Measurements from ENCODE around the gene ACOT8. TPM values are rescaled to one million over a fixed set of nuclear protein-coding genes. Genes with fewer than 3 reads are reported as not detected.
A peak's percentile ranks its signal among the peaks of the same experiment; 100 is the strongest.

ACOT8 gene
- total RNA-seq, 4 donors from 2014 or later, result 56.9 to 93.8 (median 78.3) TPM

DNA sequence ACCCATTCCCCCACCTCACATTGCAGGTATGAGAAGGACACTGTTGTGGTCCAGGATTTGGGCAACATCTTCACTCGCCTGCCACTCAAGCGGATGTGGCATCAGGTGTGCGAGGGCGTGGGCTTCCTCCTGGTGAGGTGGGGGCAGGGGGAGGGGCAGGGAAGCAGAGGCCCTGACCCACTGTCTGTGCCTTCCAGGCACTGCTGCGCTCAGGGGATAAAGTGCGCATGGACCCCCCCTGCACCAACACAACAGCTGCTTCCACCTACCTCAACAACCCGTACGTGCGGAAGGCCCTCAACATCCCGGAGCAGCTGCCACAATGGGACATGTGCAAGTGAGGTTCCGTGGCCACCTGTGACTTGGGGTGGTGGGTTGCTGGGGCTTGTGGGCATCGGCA is 37.6 kb upstream of the ACOT8 start:
- no peaks in the 10 kb centered on the region for H3K9me3 ChIP-seq
- H3K4me3 ChIP-seq, result no peak overlapping the region
- peaks cover 0 to 59% (median 0%) of the 10 kb centered on the region in 3 donors for H3K36me3 ChIP-seq
- peaks cover 0 to 27% (median 11%) of the 10 kb centered on the region in 4 donors for H3K4me1 ChIP-seq
- H3K27ac ChIP-seq, result no peak overlapping the region
- no peak for TF ChIP-seq POLR2A (IDR thresholded peaks at IDR 0.05)
- TF ChIP-seq, protein P1, sequence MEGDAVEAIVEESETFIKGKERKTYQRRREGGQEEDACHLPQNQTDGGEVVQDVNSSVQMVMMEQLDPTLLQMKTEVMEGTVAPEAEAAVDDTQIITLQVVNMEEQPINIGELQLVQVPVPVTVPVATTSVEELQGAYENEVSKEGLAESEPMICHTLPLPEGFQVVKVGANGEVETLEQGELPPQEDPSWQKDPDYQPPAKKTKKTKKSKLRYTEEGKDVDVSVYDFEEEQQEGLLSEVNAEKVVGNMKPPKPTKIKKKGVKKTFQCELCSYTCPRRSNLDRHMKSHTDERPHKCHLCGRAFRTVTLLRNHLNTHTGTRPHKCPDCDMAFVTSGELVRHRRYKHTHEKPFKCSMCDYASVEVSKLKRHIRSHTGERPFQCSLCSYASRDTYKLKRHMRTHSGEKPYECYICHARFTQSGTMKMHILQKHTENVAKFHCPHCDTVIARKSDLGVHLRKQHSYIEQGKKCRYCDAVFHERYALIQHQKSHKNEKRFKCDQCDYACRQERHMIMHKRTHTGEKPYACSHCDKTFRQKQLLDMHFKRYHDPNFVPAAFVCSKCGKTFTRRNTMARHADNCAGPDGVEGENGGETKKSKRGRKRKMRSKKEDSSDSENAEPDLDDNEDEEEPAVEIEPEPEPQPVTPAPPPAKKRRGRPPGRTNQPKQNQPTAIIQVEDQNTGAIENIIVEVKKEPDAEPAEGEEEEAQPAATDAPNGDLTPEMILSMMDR (IDR thresholded peaks at IDR 0.05), result no peak
- H3K27me3 ChIP-seq, result no peaks in the 10 kb centered on the region
- no peak for DNase-seq

DNA sequence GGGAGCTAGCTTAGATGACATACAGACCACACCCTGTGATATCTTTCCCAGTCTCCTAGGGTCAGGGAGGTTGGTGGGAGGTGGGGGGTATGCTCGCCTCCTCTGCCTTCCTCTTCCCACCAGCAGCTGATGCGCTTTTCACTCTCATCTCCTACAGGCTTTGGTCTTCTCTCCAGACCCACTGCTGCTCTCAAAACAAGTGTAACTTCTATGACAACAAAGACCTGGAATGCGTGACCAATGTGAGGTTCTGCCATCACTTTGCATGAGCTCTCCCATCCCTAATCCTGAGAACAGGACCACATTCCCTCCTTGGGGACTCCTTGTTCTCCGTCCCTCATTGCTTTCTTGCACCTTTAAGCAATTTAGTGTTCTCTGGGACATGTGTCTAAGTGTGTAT is 36.6 kb upstream of the ACOT8 start:
- Histone ChIP-seq H3K27ac (no peak overlapping the region), H3K9me3 (no peaks in the 10 kb centered on the region), H3K27me3 (no peaks in the 10 kb centered on the region), H3K4me1 (peaks cover 0 to 37% (median 11%) of the 10 kb centered on the region in 4 donors), H3K4me3 (no peak overlapping the region), H3K36me3 (peaks cover 0 to 51% (median 0%) of the 10 kb centered on the region in 3 donors)
- no peak for DNase-seq
- TF ChIP-seq, protein P1 (IDR thresholded peaks at IDR 0.05), result no peak
- no peak for TF ChIP-seq POLR2A (IDR thresholded peaks at IDR 0.05)

DNA sequence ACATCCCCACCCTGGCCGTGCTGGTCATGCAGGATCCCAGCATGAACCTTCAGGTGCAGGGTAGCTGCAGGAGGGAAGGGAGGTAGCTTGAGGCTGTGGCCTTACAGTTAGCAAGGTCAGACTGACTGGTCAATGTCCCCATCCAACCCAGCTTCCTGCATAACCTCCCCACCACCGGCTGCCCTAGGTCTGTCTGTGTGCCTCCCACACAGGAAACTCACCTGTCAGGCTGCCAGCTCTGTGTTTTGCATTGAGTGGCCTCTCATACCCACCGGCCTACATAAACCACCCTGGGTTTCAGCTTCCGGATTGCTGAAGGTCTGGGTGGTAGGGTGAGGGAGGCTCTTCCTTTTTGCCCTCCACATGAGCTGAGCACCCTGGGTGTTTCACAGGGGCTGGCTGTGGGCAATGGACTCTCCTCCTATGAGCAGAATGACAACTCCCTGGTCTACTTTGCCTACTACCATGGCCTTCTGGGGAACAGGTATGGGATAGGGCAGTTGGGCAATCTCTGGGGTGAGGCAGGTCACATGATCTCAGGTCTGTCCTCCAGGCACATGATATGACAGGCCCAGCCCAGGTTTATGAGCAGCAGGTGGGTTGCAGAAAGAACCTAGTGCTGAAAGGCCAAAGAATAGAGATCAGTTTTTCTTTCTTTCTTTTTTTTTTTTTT is 35.8 kb upstream of the ACOT8 start:
- TF ChIP-seq POLR2A (IDR thresholded peaks at IDR 0.05), result peak in 1 of 2 donors; percentile 19
- TF ChIP-seq, protein P1 (IDR thresholded peaks at IDR 0.05), result no peak
- peak overlapping the region in 1 of 4 donors; percentile 71 for H3K4me3 ChIP-seq
- peaks cover 0 to 50% (median 0%) of the 10 kb centered on the region in 3 donors for H3K36me3 ChIP-seq
- H3K27me3 ChIP-seq, result no peaks in the 10 kb centered on the region
- peak overlapping the region; percentile 28 to 92 (median 47) for H3K27ac ChIP-seq
- peaks cover 0 to 38% (median 11%) of the 10 kb centered on the region in 4 donors for H3K4me1 ChIP-seq
- H3K9me3 ChIP-seq, result no peaks in the 10 kb centered on the region
- DNase-seq, result peak in 2 of 3 donors; percentile 68 to 73

DNA sequence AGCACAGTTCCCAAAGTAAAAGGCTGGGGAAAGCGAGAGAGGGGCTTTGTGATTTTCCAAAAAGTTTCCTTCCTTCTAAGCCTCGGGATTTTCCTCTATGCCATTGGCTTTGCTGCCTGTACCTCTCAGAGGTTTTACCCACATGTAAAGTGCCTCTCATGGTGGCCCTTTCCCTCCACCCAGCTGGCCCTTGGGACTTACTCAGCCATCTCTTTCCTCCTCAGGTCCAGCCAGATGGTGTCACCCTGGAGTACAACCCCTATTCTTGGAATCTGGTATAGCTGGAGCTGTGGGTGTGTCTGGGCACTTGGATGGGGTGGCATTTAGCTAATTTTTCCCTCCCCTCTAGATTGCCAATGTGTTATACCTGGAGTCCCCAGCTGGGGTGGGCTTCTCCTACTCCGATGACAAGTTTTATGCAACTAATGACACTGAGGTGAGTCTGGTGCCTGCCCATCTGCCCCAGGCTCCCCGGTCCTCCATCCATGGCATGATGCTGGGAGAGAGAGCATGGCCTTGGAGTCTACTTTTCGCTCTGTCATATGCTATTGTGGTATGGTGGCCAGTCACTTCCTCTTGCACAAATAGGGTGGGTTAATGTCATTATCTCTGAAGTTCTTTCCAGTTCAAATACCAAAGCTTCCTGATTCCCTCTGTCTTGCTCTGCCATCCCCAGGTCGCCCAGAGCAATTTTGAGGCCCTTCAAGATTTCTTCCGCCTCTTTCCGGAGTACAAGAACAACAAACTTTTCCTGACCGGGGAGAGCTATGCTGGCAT is 35.0 kb upstream of the ACOT8 start:
- TF ChIP-seq, protein P1 (IDR thresholded peaks at IDR 0.05), result no peak
- TF ChIP-seq POLR2A (IDR thresholded peaks at IDR 0.05), result no peak
- Histone ChIP-seq H3K27me3 (no peaks in the 10 kb centered on the region), H3K4me3 (peak overlapping the region; percentile 71 to 89 (median 88)), H3K27ac (peak overlapping the region in 3 of 4 donors; percentile 83 to 92 (median 84)), H3K9me3 (no peaks in the 10 kb centered on the region), H3K36me3 (peaks cover 0 to 43% (median 0%) of the 10 kb centered on the region in 3 donors), H3K4me1 (peaks cover 0 to 38% (median 11%) of the 10 kb centered on the region in 4 donors)
- no peak for DNase-seq

DNA sequence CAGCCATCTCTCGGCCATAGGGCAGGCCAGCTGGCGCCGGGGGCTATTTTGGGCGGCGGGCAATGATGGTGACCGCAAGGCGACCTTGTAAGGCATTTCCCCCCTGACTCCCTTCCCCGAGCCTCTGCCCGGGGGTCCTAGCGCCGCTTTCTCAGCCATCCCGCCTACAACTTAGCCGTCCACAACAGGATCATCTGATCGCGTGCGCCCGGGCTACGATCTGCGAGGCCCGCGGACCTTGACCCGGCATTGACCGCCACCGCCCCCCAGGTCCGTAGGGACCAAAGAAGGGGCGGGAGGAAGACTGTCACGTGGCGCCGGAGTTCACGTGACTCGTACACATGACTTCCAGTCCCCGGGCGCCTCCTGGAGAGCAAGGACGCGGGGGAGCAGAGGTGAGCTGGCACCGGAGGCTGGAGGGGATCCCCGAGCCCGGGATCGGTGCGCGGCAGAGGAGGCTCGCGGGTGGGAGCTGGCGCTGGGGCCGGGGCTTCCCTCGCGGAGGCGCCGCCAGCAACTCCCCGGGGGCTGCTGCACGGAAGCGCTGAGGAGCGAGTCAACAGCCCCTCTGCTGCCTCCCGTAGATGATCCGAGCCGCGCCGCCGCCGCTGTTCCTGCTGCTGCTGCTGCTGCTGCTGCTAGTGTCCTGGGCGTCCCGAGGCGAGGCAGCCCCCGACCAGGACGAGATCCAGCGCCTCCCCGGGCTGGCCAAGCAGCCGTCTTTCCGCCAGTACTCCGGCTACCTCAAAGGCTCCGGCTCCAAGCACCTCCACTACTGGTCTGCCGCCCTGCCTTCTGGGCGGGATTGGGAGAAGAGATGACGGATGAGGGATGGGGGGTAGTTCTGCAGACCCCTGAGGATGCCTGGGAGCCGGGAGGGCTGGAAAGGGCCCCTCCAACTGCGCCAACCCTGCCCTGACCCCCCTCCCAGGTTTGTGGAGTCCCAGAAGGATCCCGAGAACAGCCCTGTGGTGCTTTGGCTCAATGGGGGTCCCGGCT is 34.1 kb upstream of the ACOT8 start, which contains the start of the genes CTSA and NEURL2:
Gene CTSA (plus strand): TSS at position 351 of the 999 bp plus-strand sequence. CDS start 234 bp downstream, at position 585.
Gene NEURL2 (minus strand): TSS at position 224 of the 999 bp plus-strand sequence. CDS start 217 bp downstream, at position 7.
- peak; percentile 96 to 98 (median 98) for DNase-seq
- TF ChIP-seq, protein P1 (IDR thresholded peaks at IDR 0.05), result peak in 2 of 6 experiments; percentile 2 to 7
- TF ChIP-seq POLR2A (IDR thresholded peaks at IDR 0.05), result peak; percentile 65 to 70
- Histone ChIP-seq H3K36me3 (peaks cover 0 to 39% (median 0%) of the 10 kb centered on the region in 3 donors), H3K27ac (peak within 1 kb of the TSS; percentile 72 to 92 (median 84)), H3K4me3 (peak within 1 kb of the TSS; percentile 71 to 89 (median 88)), H3K27me3 (no peaks in the 10 kb centered on the region), H3K9me3 (no peaks in the 10 kb centered on the region), H3K4me1 (peaks cover 0 to 38% (median 11%) of the 10 kb centered on the region in 4 donors)

Data from Peyer's patch (tissue), 4 donors.